Esophagus muscularis mucosa (tissue), 4 donors: ENCODE measurements around the gene CD1B.

Experiments used
- EP300 ChIP-seq: sonication (generic); formaldehyde crosslinking; IDR thresholded peaks from one replicate; pipeline ENCODE4 v1.6.1; 2017; ENCODE audit warnings: antibody characterized with exemption
- POLR2A ChIP-seq: fragments of 450-650 bp; IDR thresholded peaks from one replicate; pipeline ENCODE4 v1.6.1; 2017; ENCODE audit warnings: antibody characterized with exemption, moderate library complexity, mild to moderate bottlenecking, low read depth
- POLR2AphosphoS5 ChIP-seq, 2 donors: sonication (generic); formaldehyde crosslinking; IDR thresholded peaks; one replicate each; pipeline ENCODE4 v1.6.1; 2017; ENCODE audit warnings: antibody characterized with exemption in 2 of 2
- TF ChIP-seq, protein P1 (sequence below), 3 experiments: fragments of 200-600 bp in 2 of 3; fragments of 450-650 bp in 1 of 3; sonication (generic) in 2 of 3; IDR thresholded peaks; one replicate each; pipeline ENCODE4 v1.5.1; 2017 to 2019; ENCODE audit warnings: antibody characterized with exemption in 3 of 3, mild to moderate bottlenecking in 2 of 3, moderate library complexity in 1 of 3

DNA sequence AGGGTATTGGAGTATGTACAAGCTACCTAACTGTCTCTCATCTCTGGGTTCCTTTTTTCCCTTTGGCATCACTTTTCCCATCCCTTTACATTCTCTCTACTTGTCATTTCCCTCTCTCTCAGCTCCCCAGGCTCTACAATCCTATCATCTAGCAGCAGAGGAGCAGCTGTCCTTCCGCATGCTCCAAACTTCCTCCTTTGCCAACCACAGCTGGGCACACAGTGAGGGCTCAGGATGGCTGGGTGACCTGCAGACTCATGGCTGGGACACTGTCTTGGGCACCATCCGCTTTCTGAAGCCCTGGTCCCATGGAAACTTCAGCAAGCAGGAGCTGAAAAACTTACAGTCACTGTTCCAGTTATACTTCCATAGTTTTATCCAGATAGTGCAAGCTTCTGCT, 22.9 kb upstream of the CD1B start:
- no peak for TF ChIP-seq POLR2A
- TF ChIP-seq, protein P1, sequence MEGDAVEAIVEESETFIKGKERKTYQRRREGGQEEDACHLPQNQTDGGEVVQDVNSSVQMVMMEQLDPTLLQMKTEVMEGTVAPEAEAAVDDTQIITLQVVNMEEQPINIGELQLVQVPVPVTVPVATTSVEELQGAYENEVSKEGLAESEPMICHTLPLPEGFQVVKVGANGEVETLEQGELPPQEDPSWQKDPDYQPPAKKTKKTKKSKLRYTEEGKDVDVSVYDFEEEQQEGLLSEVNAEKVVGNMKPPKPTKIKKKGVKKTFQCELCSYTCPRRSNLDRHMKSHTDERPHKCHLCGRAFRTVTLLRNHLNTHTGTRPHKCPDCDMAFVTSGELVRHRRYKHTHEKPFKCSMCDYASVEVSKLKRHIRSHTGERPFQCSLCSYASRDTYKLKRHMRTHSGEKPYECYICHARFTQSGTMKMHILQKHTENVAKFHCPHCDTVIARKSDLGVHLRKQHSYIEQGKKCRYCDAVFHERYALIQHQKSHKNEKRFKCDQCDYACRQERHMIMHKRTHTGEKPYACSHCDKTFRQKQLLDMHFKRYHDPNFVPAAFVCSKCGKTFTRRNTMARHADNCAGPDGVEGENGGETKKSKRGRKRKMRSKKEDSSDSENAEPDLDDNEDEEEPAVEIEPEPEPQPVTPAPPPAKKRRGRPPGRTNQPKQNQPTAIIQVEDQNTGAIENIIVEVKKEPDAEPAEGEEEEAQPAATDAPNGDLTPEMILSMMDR (IDR thresholded peaks at IDR 0.05): no peak
- TF ChIP-seq EP300: no peak
- no peak for TF ChIP-seq POLR2AphosphoS5 (IDR thresholded peaks at IDR 0.05)
